HG02973 (cell line): ENCODE results near the gene RMND5A.

Source experiments
- ATAC-seq: cut with Tn5 transposase; IDR thresholded peaks from one replicate; pipeline ENCODE4 v1.9.1; 2021; ENCODE audit warnings: moderate library complexity; ENCODE audit not compliant: unreplicated experiment

RMND5A gene

GRCh38 chr2:86825036-86825692, 105.1 kb downstream of the RMND5A start:
- no peak for ATAC-seq

- ATAC-seq: no peak
Observed at GRCh38 chr2:86825693-86826381, 105.7 kb downstream of the RMND5A start.

GRCh38 chr2:86826951-86827350, 106.9 kb downstream of the RMND5A start:
- no peak for ATAC-seq
